Smooth muscle cell (in vitro differentiated cells): ENCODE measurements around the gene ADAP1. TPM values are rescaled to one million over a fixed set of nuclear protein-coding genes. Genes with fewer than 3 reads are reported as not detected.

Source experiments
- DNase-seq: peaks from one replicate; lab custom pipeline; 2025; ENCODE audit not compliant: unreplicated experiment; lab: John Stamatoyannopoulos, UW
- H2AFZ ChIP-seq: fragments of 200-600 bp; sonication (generic); 2 replicates; pipeline ENCODE4 v1.6.0; 2016; ENCODE audit warnings: antibody characterized with exemption, low read depth, mild to moderate bottlenecking
- H3F3A ChIP-seq: fragments of 200-600 bp; sonication (generic); 2 replicates; pipeline ENCODE4 v1.6.0; 2017; ENCODE audit warnings: antibody characterized with exemption, low read depth
- H3K27ac ChIP-seq: fragments of 200-600 bp; sonication (generic); 2 replicates; pipeline ENCODE4 v1.5.1; 2016; ENCODE audit warnings: low read depth, mild to moderate bottlenecking
- H3K27me3 ChIP-seq: fragments of 200-600 bp; sonication (generic); 2 replicates; pipeline ENCODE4 v1.6.1; 2016; ENCODE audit warnings: low read depth, mild to moderate bottlenecking
- H3K36me3 ChIP-seq: fragments of 200-600 bp; sonication (generic); 2 replicates; pipeline ENCODE4 v1.5.1; 2016; ENCODE audit warnings: low read depth
- H3K4me1 ChIP-seq: fragments of 200-600 bp; sonication (generic); 2 replicates; pipeline ENCODE4 v1.5.1; 2016; ENCODE audit warnings: low read depth
- H3K4me2 ChIP-seq: fragments of 200-600 bp; sonication (generic); 2 replicates; pipeline ENCODE4 v1.6.0; 2016; ENCODE audit warnings: mild to moderate bottlenecking
- H3K4me3 ChIP-seq: fragments of 200-600 bp; sonication (generic); 2 replicates; pipeline ENCODE4 v1.5.1; 2016; ENCODE audit warnings: mild to moderate bottlenecking
- H3K79me2 ChIP-seq: fragments of 200-600 bp; sonication (generic); 2 replicates; pipeline ENCODE4 v1.6.0; 2016; ENCODE audit warnings: low read depth, mild to moderate bottlenecking
- H3K9ac ChIP-seq: fragments of 200-600 bp; sonication (generic); 2 replicates; pipeline ENCODE4 v1.6.0; 2016; ENCODE audit warnings: low read depth
- H3K9me3 ChIP-seq: fragments of 200-600 bp; sonication (generic); replicated peaks from 2 replicates; pipeline ENCODE4 v1.5.1; 2016; ENCODE audit warnings: low read depth
- H4K20me1 ChIP-seq: fragments of 200-600 bp; sonication (generic); 2 replicates; pipeline ENCODE4 v1.6.0; 2016; ENCODE audit warnings: low read depth
- WGBS: methylation state at CpG from one replicate; pipeline ENCODE4 v1.1.7; 2016; ENCODE audit warnings: low lambda C conversion rate; 5-methylcytosine and 5-hydroxymethylcytosine counted together
- polyA plus RNA-seq: library from polyadenylated mRNA; unstranded; fragments of >200 nt; fragmentation: Nextera tagmentation; extraction: Ambion mirVana; gene quantifications from 2 replicates; pipeline ENCODE4 v1.2.1, GENCODE V29; 2016
- total RNA-seq: library from RNA; depleted of rRNA; stranded (reverse); fragments of >200 nt; gene quantifications from 2 replicates; pipeline ENCODE4 v1.2.3, GENCODE V29; 2014
- TF ChIP-seq, protein P1 (sequence below): fragments of 200-600 bp; sonication (generic); IDR thresholded peaks from 2 replicates; pipeline ENCODE4 v1.5.1; 2017; ENCODE audit warnings: borderline replicate concordance, mild to moderate bottlenecking, antibody characterized with exemption; ENCODE audit not compliant: insufficient read depth, poor library complexity, severe bottlenecking

Gene ADAP1
- total and polyA plus RNA-seq, 2 experiments from 2014 or later = 1.3 to 2.0 TPM

DNA sequence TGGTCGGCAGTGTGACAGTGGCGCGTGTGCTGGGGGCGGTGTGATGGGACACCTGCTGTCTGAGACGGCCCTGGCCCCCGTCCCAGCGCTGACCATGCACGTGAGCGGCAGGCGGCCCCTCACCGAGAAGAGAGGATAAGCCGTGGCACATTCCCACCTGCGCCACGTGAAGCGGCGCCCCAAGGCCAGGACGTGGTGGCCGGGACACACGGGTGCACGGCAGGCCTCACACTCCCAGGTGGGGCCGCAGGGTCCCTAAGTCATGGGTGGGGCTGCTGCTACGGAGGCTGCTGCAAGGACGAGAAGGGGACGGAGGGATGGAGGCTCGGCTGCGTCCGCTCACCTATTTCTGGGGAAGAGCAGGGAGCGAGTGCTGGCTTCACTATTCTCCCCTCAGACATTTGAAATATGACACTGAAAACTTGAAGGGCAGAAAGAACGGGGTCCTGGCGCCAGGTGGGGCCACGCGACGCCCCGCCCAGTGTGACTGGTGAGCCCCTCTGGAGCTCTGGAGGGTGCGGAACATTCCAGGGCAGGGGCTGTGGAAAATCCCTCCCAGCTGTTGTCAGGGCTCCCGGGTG is 36.0 kb upstream of the ADAP1 start:
- Histone ChIP-seq H3K4me1 (peaks cover 4% of the 10 kb centered on the region), H4K20me1 (peaks cover 4% of the 10 kb centered on the region), H3K27ac (no peak overlapping the region), H3K9me3 (no peaks in the 10 kb centered on the region), H3F3A (no peaks in the 10 kb centered on the region), H3K36me3 (no peaks in the 10 kb centered on the region), H2AFZ (no peak overlapping the region), H3K4me2 (no peak overlapping the region), H3K27me3 (no peaks in the 10 kb centered on the region), H3K79me2 (no peaks in the 10 kb centered on the region), H3K9ac (no peak overlapping the region), H3K4me3 (no peak overlapping the region)
- TF ChIP-seq, protein P1, sequence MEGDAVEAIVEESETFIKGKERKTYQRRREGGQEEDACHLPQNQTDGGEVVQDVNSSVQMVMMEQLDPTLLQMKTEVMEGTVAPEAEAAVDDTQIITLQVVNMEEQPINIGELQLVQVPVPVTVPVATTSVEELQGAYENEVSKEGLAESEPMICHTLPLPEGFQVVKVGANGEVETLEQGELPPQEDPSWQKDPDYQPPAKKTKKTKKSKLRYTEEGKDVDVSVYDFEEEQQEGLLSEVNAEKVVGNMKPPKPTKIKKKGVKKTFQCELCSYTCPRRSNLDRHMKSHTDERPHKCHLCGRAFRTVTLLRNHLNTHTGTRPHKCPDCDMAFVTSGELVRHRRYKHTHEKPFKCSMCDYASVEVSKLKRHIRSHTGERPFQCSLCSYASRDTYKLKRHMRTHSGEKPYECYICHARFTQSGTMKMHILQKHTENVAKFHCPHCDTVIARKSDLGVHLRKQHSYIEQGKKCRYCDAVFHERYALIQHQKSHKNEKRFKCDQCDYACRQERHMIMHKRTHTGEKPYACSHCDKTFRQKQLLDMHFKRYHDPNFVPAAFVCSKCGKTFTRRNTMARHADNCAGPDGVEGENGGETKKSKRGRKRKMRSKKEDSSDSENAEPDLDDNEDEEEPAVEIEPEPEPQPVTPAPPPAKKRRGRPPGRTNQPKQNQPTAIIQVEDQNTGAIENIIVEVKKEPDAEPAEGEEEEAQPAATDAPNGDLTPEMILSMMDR = no peak
- no peak for DNase-seq
- WGBS = 93% methylated on average over 19 of the region's 36 CpGs

DNA sequence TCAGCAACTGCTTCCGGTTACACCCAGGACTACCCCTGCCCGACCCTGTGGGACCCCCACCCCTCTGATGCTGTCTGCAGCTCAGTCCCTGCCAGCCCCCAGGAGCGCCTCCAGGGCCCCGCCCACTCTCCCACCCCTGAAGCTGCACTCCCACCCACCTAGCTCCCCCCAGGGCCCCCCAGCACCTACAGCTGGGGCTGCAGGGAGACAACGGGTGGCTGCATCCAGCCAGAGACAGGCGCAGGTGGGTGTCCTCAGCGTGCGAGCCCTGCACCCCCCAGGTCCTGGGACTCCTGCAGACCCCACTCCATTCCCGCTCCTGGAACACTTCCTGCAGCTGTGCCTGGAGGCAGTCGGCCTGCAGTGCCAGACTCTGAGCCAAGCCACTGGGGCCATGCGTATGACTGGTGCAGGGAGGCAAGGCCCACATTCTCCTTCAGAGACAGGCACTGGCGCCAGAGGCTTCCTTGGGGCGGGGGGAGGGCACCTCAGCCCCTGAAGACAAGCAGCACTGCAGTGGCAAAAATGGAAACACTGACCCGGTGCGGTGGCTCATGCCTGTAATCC is 34.6 kb upstream of the ADAP1 start:
- 75% methylated on average over 11 of the region's 15 CpGs for WGBS
- Histone ChIP-seq H3K9me3 (no peaks in the 10 kb centered on the region), H3K4me1 (peaks cover 4% of the 10 kb centered on the region), H3K27ac (no peak overlapping the region), H3K79me2 (no peaks in the 10 kb centered on the region), H3K4me3 (no peak overlapping the region), H3K36me3 (no peaks in the 10 kb centered on the region), H4K20me1 (peaks cover 4% of the 10 kb centered on the region), H3K9ac (no peak overlapping the region), H3F3A (no peaks in the 10 kb centered on the region), H3K4me2 (no peak overlapping the region), H3K27me3 (no peaks in the 10 kb centered on the region), H2AFZ (no peak overlapping the region)
- TF ChIP-seq, protein P1 = no peak
- DNase-seq = no peak

DNA sequence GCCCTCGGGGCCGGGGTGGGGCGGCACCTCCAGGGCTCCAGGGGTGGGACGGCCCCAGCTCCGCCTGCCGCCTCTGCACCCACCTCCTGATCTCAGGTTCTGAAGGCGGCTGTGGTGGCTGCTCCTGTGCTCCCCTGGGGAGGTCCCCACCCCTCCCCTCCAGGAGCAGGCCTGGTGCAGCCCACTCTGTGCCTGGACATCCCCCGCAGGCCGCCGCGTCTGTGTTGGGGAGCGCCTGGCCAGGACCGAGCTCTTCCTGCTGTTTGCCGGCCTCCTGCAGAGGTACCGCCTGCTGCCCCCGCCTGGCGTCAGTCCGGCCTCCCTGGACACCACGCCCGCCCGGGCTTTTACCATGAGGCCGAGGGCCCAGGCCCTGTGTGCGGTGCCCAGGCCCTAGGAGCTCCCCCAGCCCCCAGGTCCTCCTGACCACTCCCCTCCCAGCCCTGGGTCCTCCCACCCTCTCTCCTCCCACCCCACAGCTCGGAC is 34.0 kb upstream of the ADAP1 start:
- no peaks in the 10 kb centered on the region for H3K27me3 ChIP-seq
- H3K36me3 ChIP-seq = no peaks in the 10 kb centered on the region
- H3K9ac ChIP-seq = no peak overlapping the region
- no peak overlapping the region for H3K4me3 ChIP-seq
- H3F3A ChIP-seq = no peaks in the 10 kb centered on the region
- peaks cover 4% of the 10 kb centered on the region for H4K20me1 ChIP-seq
- H3K4me1 ChIP-seq = peaks cover 4% of the 10 kb centered on the region
- no peaks in the 10 kb centered on the region for H3K9me3 ChIP-seq
- no peak overlapping the region for H3K27ac ChIP-seq
- no peaks in the 10 kb centered on the region for H3K79me2 ChIP-seq
- DNase-seq = no peak
- H2AFZ ChIP-seq = no peak overlapping the region
- H3K4me2 ChIP-seq = no peak overlapping the region
- TF ChIP-seq, protein P1 = no peak
- no CpG with 5 or more reads among the region's 24 CpGs for WGBS

DNA sequence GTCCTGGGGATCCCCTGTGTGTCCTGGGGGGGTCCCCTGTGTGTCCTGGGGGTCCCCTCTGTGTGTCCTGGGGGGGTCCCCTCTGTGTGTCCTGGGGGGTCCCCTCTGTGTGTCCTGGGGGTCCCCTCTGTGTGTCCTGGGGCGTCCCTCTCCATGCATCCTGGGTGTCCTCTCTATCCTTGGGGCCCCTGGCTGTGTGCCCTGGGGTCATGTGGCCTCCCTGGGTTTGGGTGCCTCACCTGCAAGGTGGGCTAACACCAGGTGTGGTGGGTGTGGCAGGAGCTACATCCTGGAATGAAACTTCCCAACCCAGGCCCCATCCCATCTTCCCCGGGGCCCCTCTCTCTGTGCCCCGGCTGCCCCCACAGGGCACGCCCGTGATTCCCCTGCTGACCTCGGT is 33.4 kb upstream of the ADAP1 start:
- Histone ChIP-seq H3K36me3 (no peaks in the 10 kb centered on the region), H2AFZ (no peak overlapping the region), H3K9me3 (no peaks in the 10 kb centered on the region), H3K79me2 (no peaks in the 10 kb centered on the region), H3K4me1 (peaks cover 4% of the 10 kb centered on the region), H3K9ac (no peak overlapping the region), H3K4me3 (no peak overlapping the region), H3F3A (no peaks in the 10 kb centered on the region), H3K27ac (no peak overlapping the region), H3K27me3 (no peaks in the 10 kb centered on the region), H3K4me2 (no peak overlapping the region), H4K20me1 (peaks cover 4% of the 10 kb centered on the region)
- TF ChIP-seq, protein P1 = no peak
- no peak for DNase-seq
- WGBS = 91% methylated on average over 6 of the region's 6 CpGs
